Urinary bladder (tissue), 4 donors: ENCODE measurements around the gene PITPNB. TPM values are rescaled to one million over a fixed set of nuclear protein-coding genes. Genes with fewer than 3 reads are reported as not detected.

Experiments used
- DNase-seq: peaks from one replicate; pipeline ENCODE4 v3.0.0-alpha.2; 2015; ENCODE audit errors: extremely low spot score
- H3K27ac ChIP-seq: one replicate; pipeline ENCODE4 v1.5.1; 2013; ENCODE audit warnings: low read depth, mild to moderate bottlenecking, moderate library complexity
- H3K36me3 ChIP-seq: one replicate; pipeline ENCODE4 v1.6.1; 2013; ENCODE audit warnings: mild to moderate bottlenecking, moderate library complexity; ENCODE audit not compliant: insufficient read depth
- H3K4me1 ChIP-seq: one replicate; pipeline ENCODE4 v1.6.1; 2013; ENCODE audit warnings: mild to moderate bottlenecking, moderate library complexity; ENCODE audit not compliant: insufficient read depth
- H3K4me3 ChIP-seq: one replicate; pipeline ENCODE4 v1.5.1; 2013; ENCODE audit warnings: low read depth, low read length
- WGBS: extraction: QIAGEN DNeasy Blood & Tissue Kit; methylation state at CpG from one replicate; pipeline ENCODE4 v1.1.7; 2013; 5-methylcytosine and 5-hydroxymethylcytosine counted together
- polyA plus RNA-seq: library from polyadenylated mRNA; stranded (reverse); fragments of 200-250 nt; gene quantifications from one replicate; pipeline ENCODE4 v1.2.3, GENCODE V29; 2013
- total RNA-seq: library from RNA; depleted of rRNA; stranded (reverse); fragments of >200 nt; gene quantifications from one replicate; pipeline ENCODE4 v1.2.3, GENCODE V29; 2014
- donor health status: healthy with polysubstance abuse.
- donor health status: healthy.

PITPNB gene
- total and polyA plus RNA-seq, 2 donors: 70.7 to 82.8 TPM

DNA sequence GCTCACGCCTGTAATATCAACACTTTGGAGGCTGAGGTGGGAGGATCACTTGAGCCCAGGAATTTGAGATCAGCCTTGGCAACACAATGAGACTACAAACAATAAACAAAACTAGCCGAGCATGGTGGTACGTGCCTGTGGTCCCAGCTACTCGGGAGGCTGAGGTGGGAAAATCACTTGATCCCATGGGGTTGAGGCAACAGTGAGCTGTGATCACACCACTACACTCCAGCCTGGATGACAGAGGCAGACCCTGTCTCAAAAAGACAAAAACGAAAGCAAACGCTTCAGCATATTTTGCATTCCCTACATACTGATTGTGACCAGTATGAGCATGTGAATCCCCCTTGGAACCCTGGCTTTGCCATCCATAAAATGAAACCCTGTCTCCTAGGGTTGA lies 83.6 kb downstream of the PITPNB start:
- WGBS: 77% methylated on average over 6 of the region's 6 CpGs
- H3K4me3 ChIP-seq: no peak overlapping the region
- no peaks in the 10 kb centered on the region for H3K36me3 ChIP-seq
- no peak for DNase-seq
- H3K27ac ChIP-seq: no peak overlapping the region
- H3K4me1 ChIP-seq: no peaks in the 10 kb centered on the region

DNA sequence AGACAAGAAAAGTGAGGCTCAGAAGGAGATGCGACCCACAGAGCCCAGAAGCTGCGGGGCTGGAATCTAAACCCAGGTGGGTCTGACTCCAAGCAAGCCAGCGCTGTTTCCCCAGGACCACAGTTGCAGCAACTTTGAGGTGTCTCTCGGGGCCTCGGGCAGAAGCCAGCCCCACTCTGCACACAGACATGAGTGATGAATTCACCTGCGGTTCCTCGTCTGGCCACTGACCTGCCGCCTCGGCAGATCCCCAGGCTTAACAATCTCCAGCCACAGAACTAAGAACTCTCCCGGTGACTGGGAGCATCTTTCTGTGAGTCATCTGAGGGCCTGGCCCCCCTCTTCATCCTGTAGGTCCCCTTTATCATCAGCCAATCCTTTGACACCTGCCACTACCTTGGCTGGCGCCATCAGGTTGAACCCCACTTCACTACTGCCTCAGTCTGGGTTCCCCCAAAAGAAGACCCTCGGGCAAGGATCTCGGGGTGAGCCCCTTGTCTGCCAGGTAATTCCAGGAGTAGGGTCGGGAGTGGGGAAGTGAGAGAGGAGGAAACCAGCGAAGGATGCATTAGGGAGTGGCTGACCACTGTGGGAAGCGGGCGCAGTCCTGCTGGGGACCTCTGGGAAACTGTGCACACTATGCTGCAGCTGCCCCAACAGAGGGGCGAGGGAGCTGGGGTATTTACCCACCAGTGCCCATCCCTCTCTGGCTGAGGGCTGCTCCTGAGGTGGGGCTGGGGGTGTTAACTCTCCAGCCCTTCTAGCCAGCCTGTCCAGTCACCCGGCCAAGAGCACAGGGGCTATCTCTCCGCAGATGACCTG lies 84.5 kb downstream of the PITPNB start:
- H3K4me1 ChIP-seq: no peaks in the 10 kb centered on the region
- no peak for DNase-seq
- H3K36me3 ChIP-seq: no peaks in the 10 kb centered on the region
- no peak overlapping the region for H3K27ac ChIP-seq
- H3K4me3 ChIP-seq: no peak overlapping the region
- WGBS: 93% methylated on average over 20 of the region's 20 CpGs

DNA sequence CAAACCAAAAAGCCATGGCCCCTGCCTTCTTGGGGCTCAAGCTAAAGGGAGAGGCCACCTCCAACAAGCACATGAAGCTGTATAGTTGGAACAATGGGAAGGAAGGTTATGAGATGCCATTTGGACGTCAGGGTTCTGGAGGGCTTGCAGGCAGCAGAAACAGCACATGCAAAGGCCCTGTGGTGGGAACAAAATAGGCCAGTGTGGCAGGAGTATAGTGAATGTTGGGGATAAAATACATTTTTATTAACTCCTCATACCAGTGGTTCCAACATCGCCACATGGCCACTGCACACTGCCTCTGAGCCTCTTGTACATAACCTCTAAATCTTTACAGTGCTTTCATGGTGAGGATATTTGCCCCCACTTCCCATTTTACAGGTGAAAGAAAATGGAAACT lies 85.3 kb downstream of the PITPNB start:
- 48% methylated on average over 2 of the region's 2 CpGs for WGBS
- no peak for DNase-seq
- no peaks in the 10 kb centered on the region for H3K36me3 ChIP-seq
- no peak overlapping the region for H3K4me3 ChIP-seq
- H3K4me1 ChIP-seq: no peaks in the 10 kb centered on the region
- H3K27ac ChIP-seq: no peak overlapping the region

GRCh38 chr22:27832606-27833005 lies 86.5 kb downstream of the PITPNB start:
- no peak overlapping the region for H3K27ac ChIP-seq
- H3K4me3 ChIP-seq: no peak overlapping the region
- no peak for DNase-seq
- 93% methylated on average over 7 of the region's 7 CpGs for WGBS
- no peaks in the 10 kb centered on the region for H3K36me3 ChIP-seq
- H3K4me1 ChIP-seq: no peaks in the 10 kb centered on the region

- 68% methylated on average over 3 of the region's 3 CpGs for WGBS
- DNase-seq: no peak
- Histone ChIP-seq H3K4me3 (no peak overlapping the region), H3K4me1 (no peaks in the 10 kb centered on the region), H3K27ac (no peak overlapping the region), H3K36me3 (no peaks in the 10 kb centered on the region)
Measured at GRCh38 chr22:27829620-27830019, 89.4 kb downstream of the PITPNB start.

- Histone ChIP-seq H3K27ac (no peak overlapping the region), H3K36me3 (no peaks in the 10 kb centered on the region), H3K4me1 (no peaks in the 10 kb centered on the region), H3K4me3 (no peak overlapping the region)
- 75% methylated on average over 23 of the region's 23 CpGs for WGBS
- DNase-seq: no peak
Measured at GRCh38 chr22:27827604-27828587, 91.2 kb downstream of the PITPNB start.

DNA sequence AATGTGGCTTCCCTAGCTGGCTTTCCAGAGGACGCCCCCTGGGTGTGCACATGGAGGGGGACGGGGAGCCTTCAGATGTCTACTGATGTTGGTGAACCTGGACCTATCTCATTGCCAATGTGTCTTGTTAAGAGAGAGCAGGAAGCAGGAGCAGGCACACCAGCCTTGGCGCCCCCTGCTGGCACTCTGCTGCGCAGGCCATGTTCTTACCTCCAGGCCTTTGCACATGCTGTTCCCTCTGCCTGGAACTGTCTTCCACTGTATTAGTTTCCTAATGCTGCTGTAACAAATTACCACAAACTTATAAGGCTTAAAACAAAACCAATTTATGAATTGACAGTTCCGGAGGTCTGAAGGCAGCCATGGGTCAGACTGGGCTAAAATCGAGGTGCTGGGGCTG lies 93.9 kb downstream of the PITPNB start:
- no peak for DNase-seq
- H3K4me1 ChIP-seq: no peaks in the 10 kb centered on the region
- no peak overlapping the region for H3K4me3 ChIP-seq
- WGBS: 92% methylated on average over 6 of the region's 6 CpGs
- H3K27ac ChIP-seq: no peak overlapping the region
- no peaks in the 10 kb centered on the region for H3K36me3 ChIP-seq

GRCh38 chr22:27823221-27823620 lies 95.8 kb downstream of the PITPNB start:
- Histone ChIP-seq H3K27ac (no peak overlapping the region), H3K36me3 (no peaks in the 10 kb centered on the region), H3K4me1 (no peaks in the 10 kb centered on the region), H3K4me3 (no peak overlapping the region)
- WGBS: 47% methylated on average over 1 of the region's 1 CpG
- DNase-seq: no peak

- no peaks in the 10 kb centered on the region for H3K4me1 ChIP-seq
- no peak overlapping the region for H3K27ac ChIP-seq
- H3K4me3 ChIP-seq: no peak overlapping the region
- H3K36me3 ChIP-seq: no peaks in the 10 kb centered on the region
- no peak for DNase-seq
- WGBS: 77% methylated on average over 22 of the region's 22 CpGs
Measured at GRCh38 chr22:27820896-27821866, 97.9 kb downstream of the PITPNB start.

DNA sequence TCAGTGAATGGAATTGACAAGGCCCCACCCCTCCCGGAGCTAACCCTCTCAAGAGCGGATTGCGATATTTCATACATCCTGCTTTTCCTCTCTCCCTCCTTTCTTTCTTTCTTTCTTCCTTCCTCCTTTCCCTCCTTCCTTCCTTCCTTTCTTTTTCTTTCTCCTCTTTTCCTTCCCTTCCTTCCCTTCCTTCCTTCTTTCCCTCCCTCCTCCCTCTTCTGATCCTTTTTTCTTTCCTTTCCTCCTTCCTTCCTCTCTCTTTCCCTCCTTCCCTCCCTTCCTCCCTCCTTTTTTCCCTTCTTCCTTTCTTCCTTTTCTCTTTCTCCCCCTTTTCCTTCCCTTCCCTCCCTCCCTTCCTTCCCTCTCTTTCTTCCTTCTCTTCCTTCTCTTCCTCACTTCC lies 102.5 kb downstream of the PITPNB start:
- DNase-seq: no peak
- no peak overlapping the region for H3K4me3 ChIP-seq
- 88% methylated on average over 3 of the region's 3 CpGs for whole genome bisulfite sequencing
- H3K4me1 ChIP-seq: no peaks in the 10 kb centered on the region
- H3K36me3 ChIP-seq: no peaks in the 10 kb centered on the region
- H3K27ac ChIP-seq: no peak overlapping the region

DNA sequence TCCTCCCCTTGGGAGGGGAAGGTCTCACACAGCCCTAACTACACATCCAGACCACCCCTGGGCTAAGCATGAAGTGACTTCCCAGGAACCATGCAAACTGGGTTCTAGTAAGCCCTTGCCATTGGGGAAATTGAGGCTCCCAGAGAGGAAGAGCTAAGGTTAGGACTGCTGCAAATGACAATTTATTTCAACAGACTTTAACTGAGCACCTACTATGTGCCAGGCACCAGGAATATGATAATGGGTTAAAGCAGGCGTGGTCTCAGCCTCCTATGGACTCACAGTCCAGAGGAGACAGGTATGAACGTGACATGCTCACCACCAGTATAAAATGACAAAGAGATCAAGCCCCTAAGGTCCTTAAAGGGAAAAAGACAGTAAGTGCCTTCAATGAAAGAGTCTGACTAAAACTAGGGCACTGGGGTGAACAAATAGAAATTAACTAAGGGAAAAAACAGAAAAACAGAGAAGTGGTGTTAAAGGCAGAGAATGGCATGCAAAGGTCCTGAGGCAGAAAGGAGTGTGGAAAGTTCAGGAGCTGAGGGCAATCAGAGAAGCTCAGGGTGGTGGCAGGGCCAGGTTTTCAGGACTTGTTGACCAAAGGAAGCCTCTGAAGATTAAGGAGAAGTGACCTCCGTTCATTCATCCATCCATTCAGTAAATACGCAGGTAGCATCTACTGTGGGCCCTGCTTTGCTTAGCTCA lies 103.1 kb downstream of the PITPNB start:
- 90% methylated on average over 4 of the region's 4 CpGs for WGBS

DNA sequence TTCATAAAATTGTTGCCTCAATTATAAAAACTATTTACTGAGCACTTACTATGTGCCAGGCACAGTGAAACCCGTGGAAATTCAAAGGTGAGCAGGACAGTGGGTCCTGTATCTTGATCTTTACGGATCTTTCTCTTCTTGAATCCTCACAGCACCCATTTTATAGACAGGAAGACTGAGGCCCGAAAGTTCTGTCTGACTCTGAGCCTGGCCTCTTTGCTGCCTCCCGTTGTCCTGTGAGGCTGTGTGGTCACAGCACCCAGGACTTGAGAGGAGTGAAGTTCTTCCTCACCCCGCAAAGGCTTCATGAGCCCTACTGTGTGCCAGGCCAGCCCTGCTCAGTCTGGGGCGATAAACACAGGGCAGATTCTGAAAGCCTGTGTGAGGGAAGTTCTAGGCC lies 104.1 kb downstream of the PITPNB start:
- 91% methylated on average over 6 of the region's 6 CpGs for WGBS

More for the DNA sequence above, 103.1 kb downstream of the PITPNB start:
- DNase-seq: no peak
- Histone ChIP-seq H3K36me3 (no peaks in the 10 kb centered on the region), H3K4me3 (no peak overlapping the region), H3K4me1 (no peaks in the 10 kb centered on the region), H3K27ac (no peak overlapping the region)

More for the DNA sequence above, 104.1 kb downstream of the PITPNB start:
- H3K4me1 ChIP-seq: no peaks in the 10 kb centered on the region
- H3K36me3 ChIP-seq: no peaks in the 10 kb centered on the region
- H3K4me3 ChIP-seq: no peak overlapping the region
- no peak for DNase-seq
- H3K27ac ChIP-seq: no peak overlapping the region
